A172 (cell line): ENCODE results near the gene SFT2D2. TPM values are rescaled to one million over a fixed set of nuclear protein-coding genes. Genes with fewer than 3 reads are reported as not detected.
A peak's percentile ranks its signal among the peaks of the same experiment; 100 is the strongest.
"Not testable (repeated sequence)": the region's sequence is repeated elsewhere in the genome, so short reads cannot be mapped to it uniquely, and the experiment has no call there.

Experiments used
- DNase-seq: peaks from one replicate; pipeline ENCODE4 v3.0.0-alpha.2; 2015; ENCODE audit warnings: low spot score
- total RNA-seq: library from RNA; depleted of rRNA; stranded (reverse); fragments of >200 nt; shearing (Covaris generic); gene quantifications from 2 replicates; pipeline ENCODE4 v1.2.3, GENCODE V29; 2014; rRNA removed

The SFT2D2 gene
- 53.7 and 66.3 TPM in 2 replicates for total RNA-seq

- DNase-seq, result peak; percentile 68
These were observed at the start of gene SFT2D2 for GRCh38 chr1:168225476-168226190. Gene SFT2D2 (plus strand): TSS chr1:168226004. CDS start chr1:168226080, 76 bp downstream.

- DNase-seq, result no peak
These were observed 47.6 kb upstream of the SFT2D2 start for GRCh38 chr1:168178227-168178637.

- peak; percentile 99 for DNase-seq
These were observed 47.0 kb upstream of the SFT2D2 start, which contains the start of gene TIPRL for GRCh38 chr1:168178638-168179437. Gene TIPRL (plus strand): TSS chr1:168178962. CDS start chr1:168179078, 116 bp downstream.

GRCh38 chr1:168179438-168180147 lies 46.2 kb upstream of the SFT2D2 start:
- DNase-seq, result peak; percentile 32

DNA sequence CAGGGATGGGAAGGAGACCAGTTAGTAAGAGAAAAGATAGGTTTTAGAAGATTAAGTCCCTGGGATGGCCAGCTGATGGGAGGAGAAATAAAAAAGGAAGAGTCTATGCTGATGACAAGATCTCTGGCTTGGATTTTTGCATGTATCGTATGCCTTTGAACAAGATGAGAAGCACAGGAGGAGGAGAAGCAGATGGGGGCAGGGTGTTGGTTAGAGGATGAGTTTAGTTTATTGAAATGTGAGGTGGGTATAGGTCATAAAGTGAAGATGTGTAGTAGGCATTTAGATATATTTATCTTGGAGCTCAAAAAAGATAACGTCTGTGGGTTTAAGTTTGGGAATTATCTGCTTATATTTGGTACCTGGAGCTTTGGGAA lies 45.7 kb upstream of the SFT2D2 start:
- DNase-seq, result no peak

DNA sequence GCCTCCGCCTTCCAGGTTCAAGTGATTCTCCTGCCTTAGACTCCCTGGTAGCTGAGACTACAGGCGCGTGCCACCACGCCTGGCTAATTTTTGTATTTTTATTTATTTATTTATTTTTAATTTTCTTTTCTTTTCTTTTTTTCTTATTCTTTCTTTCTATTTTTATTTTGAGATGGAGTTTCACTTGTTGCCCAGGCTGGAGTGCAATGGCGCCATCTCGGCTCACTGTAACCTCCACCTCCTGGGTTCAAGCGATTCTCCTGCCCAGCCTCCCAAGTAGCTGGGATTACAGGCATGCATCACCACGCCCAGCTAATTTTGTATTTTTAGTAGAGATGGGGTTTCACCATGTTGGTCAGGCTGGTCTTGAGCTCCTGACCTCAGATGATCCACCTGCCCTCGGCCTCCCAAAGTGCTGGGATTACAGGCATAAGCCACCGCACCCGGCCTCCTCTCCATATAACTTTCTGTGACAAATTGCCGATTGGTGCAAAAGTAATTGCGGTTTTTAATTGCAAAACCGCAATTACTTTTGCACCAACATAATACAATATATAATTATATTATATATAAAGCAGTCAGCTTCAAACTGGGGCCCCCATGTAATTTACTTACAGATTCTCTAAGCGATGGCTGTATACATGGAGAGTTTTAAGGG lies 44.6 kb upstream of the SFT2D2 start:
- DNase-seq, result not testable (repeated sequence)

- DNase-seq, result no peak
These were observed 38.6 kb upstream of the SFT2D2 start for GRCh38 chr1:168187177-168187576.

DNA sequence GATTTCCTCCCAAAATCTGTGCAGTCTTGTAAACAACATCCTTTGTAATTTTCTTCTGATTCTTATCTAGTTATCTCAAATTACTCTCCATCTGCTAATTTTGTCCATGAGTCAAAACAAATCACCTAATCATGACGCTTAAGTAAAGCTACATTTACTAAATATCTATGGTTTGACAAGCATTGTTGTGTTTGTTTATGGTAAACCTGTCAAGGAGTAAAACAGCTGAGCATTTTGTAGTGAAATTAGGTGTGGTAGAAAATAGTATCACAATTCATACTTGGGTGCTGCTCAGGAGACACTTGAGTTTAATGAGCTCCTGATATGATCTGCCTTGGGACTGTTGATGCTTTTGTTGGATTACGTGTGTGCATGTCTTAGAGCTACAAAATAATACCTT lies 35.4 kb upstream of the SFT2D2 start:
- no peak for DNase-seq

GRCh38 chr1:168195199-168196135 lies 30.3 kb upstream of the SFT2D2 start:
- DNase-seq, result peak; percentile 24

GRCh38 chr1:168199056-168199455 lies 26.7 kb upstream of the SFT2D2 start:
- DNase-seq, result no peak

DNA sequence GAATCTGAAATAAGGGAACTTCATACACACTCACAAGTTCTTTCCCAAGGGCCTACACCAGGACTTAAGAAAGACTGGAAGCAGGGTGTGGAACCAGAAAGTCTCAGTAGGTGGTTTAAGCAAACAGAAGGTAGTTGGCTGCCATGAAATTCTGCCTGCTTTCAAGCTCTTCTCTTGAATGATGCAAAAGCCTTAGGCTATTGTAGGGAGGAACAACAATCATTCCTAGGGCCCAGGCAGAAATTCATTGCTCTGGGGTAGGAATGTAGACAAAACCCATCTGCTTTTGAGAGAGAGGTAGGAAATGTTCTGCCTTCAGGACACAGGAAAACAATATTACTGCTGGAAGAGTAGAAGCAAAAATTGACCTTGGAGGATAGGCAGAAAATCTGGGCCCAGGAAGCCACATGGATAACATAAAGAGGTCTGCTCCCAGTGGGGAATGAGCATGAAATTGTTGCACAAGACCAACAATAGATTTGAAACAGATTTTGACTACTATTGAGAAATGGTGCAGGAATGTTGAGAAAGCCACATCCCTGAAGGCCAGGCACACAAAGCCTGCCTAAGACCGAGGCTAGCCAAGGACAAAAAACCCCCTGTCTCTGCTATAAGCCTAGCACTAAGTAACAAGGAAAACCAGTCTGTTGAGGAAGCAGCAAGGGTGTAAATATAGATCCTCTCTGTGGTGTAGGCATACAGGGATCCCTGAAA lies 22.7 kb upstream of the SFT2D2 start:
- DNase-seq, result no peak

DNA sequence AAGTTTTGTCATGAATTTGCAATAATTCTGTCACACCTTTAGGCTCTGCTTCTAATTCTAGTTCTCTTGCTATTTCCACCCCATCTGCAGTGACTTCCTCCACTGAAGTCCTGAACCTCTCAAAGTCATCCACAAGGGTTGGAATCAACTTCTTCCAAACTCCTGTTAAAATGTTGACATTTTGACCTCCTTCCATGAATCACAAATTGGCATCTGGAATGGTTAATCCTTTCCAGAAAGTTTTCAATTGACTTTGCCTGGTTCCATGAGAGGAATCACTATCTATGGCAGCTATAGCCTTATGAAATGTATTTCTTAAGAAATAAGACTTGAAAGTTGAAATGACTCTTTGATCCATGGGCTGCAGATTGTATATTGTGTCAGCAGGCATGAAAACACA lies 19.7 kb upstream of the SFT2D2 start:
- no peak for DNase-seq

GRCh38 chr1:168207673-168208072 lies 18.1 kb upstream of the SFT2D2 start:
- DNase-seq, result not testable (repeated sequence)

DNA sequence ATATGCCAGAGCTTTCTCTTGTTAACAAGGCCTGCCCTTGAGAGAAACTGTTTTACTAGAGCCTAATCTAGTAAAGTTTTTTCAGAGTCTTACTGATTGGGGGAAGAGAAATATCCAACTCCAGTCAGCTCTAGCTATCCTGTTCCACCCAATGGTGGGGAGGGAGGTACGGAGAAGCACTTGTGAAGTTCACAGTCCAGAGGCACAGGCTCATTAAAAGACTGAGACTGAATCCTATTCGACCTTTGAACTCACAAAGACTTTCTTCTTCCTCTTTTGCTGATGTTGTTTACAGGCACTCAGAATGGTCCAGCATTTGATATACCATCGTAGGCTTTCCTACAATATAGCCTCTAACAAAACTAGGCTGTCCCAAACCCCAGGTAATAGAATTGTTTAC lies 15.5 kb upstream of the SFT2D2 start:
- DNase-seq, result no peak

DNA sequence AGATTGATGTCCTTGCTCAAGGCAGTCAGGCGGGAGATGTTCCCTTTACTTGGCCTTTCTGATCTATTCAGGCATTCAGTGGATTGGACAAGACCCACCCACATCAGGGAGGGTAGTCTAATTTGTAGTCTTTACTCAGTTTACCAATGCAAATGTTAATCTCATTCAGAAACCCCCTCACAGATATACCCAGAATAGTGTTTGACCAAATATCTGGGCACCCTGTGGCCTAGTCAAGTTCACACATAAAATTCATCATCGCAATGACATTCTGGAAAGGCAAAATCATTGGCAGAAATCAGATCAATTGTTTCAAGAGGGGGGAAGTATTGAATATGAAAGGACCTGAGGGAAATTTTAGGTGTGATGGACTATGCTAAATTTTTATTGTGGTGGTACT lies 12.5 kb upstream of the SFT2D2 start:
- DNase-seq, result no peak

GRCh38 chr1:168216171-168216570 lies 9.6 kb upstream of the SFT2D2 start:
- DNase-seq, result no peak

DNA sequence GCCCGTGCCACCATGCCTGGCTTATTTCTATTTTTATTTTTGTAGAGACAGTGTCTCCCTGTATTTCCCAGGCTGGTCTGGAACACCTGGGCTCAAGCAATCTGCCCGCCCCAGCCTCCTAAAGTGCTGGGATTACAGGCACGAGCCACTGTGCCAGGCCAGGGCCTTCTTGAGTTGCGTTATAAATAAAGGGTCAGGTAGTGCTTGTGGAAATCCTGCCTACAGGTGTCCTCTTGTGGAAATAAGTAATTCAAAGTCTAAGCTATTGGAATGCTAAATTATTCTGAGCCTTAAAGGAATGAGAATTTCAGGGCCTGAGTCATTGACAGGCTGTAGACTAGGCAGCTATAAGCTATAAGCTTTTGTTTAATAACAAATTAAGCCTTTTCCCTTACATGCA lies 8.1 kb upstream of the SFT2D2 start:
- DNase-seq, result no peak

DNA sequence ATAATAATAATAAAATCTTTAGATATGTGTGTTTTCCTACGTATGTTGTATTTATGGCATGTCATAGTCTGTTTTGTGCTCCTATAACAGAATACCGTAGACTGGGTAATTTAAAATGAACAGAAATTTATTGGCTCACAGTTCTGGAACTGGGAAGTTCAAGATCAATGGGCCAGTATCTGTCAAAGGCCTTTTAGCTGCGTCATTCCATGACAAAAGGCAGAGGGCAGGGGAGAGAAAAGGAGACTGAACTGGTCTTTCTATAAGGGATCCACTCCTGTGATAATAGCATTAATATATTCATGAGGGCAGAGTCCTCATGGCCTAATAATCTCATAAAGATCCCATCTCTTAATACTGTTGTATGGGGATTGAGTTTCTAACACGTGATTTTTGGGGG lies 7.1 kb upstream of the SFT2D2 start:
- DNase-seq, result no peak

- no peak for DNase-seq
These were observed 5.3 kb upstream of the SFT2D2 start for GRCh38 chr1:168220470-168220871.

GRCh38 chr1:168221275-168221674 lies 4.5 kb upstream of the SFT2D2 start:
- DNase-seq, result no peak
